Measurements from ENCODE around the gene TCF4.

TCF4 gene

GRCh38 chr18:55300421-55300935 lies 287.5 kb downstream of the TCF4 start:
- Histone ChIP-seq H3K9ac (ENCODE audit: low read length) (no peak overlapping the region), H3K9me3 (ENCODE audit: insufficient read depth, low read depth, low read length) (no peaks in the 10 kb centered on the region), H2BK12ac (ENCODE audit: low read length) (no peak overlapping the region), H2BK5ac (ENCODE audit: low read depth, low read length, poor library complexity) (no peak overlapping the region), H3K18ac (ENCODE audit: low read length) (no peak overlapping the region), H2AK5ac (ENCODE audit: low read length) (no peak overlapping the region), H3K79me2 (ENCODE audit: control insufficient read depth, insufficient read depth, low read length, poor library complexity) (no peaks in the 10 kb centered on the region), H3K27me3 (ENCODE audit: insufficient read depth, low read length) (no peaks in the 10 kb centered on the region), H3K79me1 (ENCODE audit: low read length) (no peaks in the 10 kb centered on the region), H3K4ac (ENCODE audit: low read depth, low read length) (no peak overlapping the region), H2AFZ (ENCODE audit: insufficient read depth, low read length, poor library complexity) (no peak overlapping the region), H3K4me3 (ENCODE audit: low read depth, low read length) (no peak overlapping the region), H3K14ac (ENCODE audit: low read length) (no peak overlapping the region), H3K23ac (ENCODE audit: low read length) (no peak overlapping the region), H4K12ac (ENCODE audit: low read depth, low read length) (no peak overlapping the region), H2BK120ac (ENCODE audit: insufficient read depth, low read length, poor library complexity) (no peak overlapping the region), H4K91ac (ENCODE audit: low read depth, low read length) (no peak overlapping the region), H3K4me1 (ENCODE audit: control insufficient read depth in 1 of 2, insufficient read depth in 2 of 2, low read length in 2 of 2) (peaks cover 0 to 2% of the 10 kb centered on the region in 2 experiments), H3K4me2 (ENCODE audit: low read length) (no peak overlapping the region), H4K8ac (ENCODE audit: low read depth, low read length) (no peak overlapping the region), H3K27ac (ENCODE audit: low read depth, low read length) (no peak overlapping the region), H3K36me3 (ENCODE audit: control insufficient read depth in 1 of 2, insufficient read depth in 2 of 2, low read length in 2 of 2) (no peaks in the 10 kb centered on the region)
- no peak for DNase-seq
- WGBS (ENCODE audit: extremely low coverage, insufficient coverage, insufficient read length), result no CpG with 5 or more reads among the region's 11 CpGs

GRCh38 chr18:55296778-55297177 lies 291.2 kb downstream of the TCF4 start:
- no peak overlapping the region for H2BK5ac ChIP-seq (ENCODE audit: low read depth, low read length, poor library complexity)
- H4K91ac ChIP-seq (ENCODE audit: low read depth, low read length), result no peak overlapping the region
- no peak overlapping the region for H3K4ac ChIP-seq (ENCODE audit: low read depth, low read length)
- H3K14ac ChIP-seq (ENCODE audit: low read length), result no peak overlapping the region
- no peak overlapping the region for H2BK120ac ChIP-seq (ENCODE audit: insufficient read depth, low read length, poor library complexity)
- H2BK12ac ChIP-seq (ENCODE audit: low read length), result no peak overlapping the region
- H3K27ac ChIP-seq (ENCODE audit: low read depth, low read length), result no peak overlapping the region
- no peak overlapping the region for H3K9ac ChIP-seq (ENCODE audit: low read length)
- H2AK5ac ChIP-seq (ENCODE audit: low read length), result no peak overlapping the region
- H4K12ac ChIP-seq (ENCODE audit: low read depth, low read length), result no peak overlapping the region
- DNase-seq, result no peak
- no peak overlapping the region for H3K4me3 ChIP-seq (ENCODE audit: low read depth, low read length)
- no peaks in the 10 kb centered on the region for H3K4me1 ChIP-seq (ENCODE audit: control insufficient read depth in 1 of 2, insufficient read depth in 2 of 2, low read length in 2 of 2)
- WGBS (ENCODE audit: extremely low coverage, insufficient coverage, insufficient read length), result no CpG with 5 or more reads among the region's 3 CpGs
- no peaks in the 10 kb centered on the region for H3K36me3 ChIP-seq (ENCODE audit: control insufficient read depth in 1 of 2, insufficient read depth in 2 of 2, low read length in 2 of 2)
- H4K8ac ChIP-seq (ENCODE audit: low read depth, low read length), result no peak overlapping the region
- no peak overlapping the region for H3K4me2 ChIP-seq (ENCODE audit: low read length)
- H3K23ac ChIP-seq (ENCODE audit: low read length), result no peak overlapping the region
- H3K9me3 ChIP-seq (ENCODE audit: insufficient read depth, low read depth, low read length), result no peaks in the 10 kb centered on the region
- no peak overlapping the region for H2AFZ ChIP-seq (ENCODE audit: insufficient read depth, low read length, poor library complexity)
- no peak overlapping the region for H3K18ac ChIP-seq (ENCODE audit: low read length)
- no peaks in the 10 kb centered on the region for H3K27me3 ChIP-seq (ENCODE audit: insufficient read depth, low read length)
- H3K79me1 ChIP-seq (ENCODE audit: low read length), result no peaks in the 10 kb centered on the region
- H3K79me2 ChIP-seq (ENCODE audit: control insufficient read depth, insufficient read depth, low read length, poor library complexity), result no peaks in the 10 kb centered on the region

GRCh38 chr18:55296115-55296514 lies 291.9 kb downstream of the TCF4 start:
- no peak overlapping the region for H3K4me2 ChIP-seq (ENCODE audit: low read length)
- no peak overlapping the region for H3K4me3 ChIP-seq (ENCODE audit: low read depth, low read length)
- no peak overlapping the region for H3K27ac ChIP-seq (ENCODE audit: low read depth, low read length)
- no peaks in the 10 kb centered on the region for H3K9me3 ChIP-seq (ENCODE audit: insufficient read depth, low read depth, low read length)
- H3K27me3 ChIP-seq (ENCODE audit: insufficient read depth, low read length), result no peaks in the 10 kb centered on the region
- no peaks in the 10 kb centered on the region for H3K79me2 ChIP-seq (ENCODE audit: control insufficient read depth, insufficient read depth, low read length, poor library complexity)
- no peak overlapping the region for H3K14ac ChIP-seq (ENCODE audit: low read length)
- H2AFZ ChIP-seq (ENCODE audit: insufficient read depth, low read length, poor library complexity), result no peak overlapping the region
- DNase-seq, result no peak
- no peak overlapping the region for H2BK5ac ChIP-seq (ENCODE audit: low read depth, low read length, poor library complexity)
- H3K9ac ChIP-seq (ENCODE audit: low read length), result no peak overlapping the region
- no peak overlapping the region for H2BK120ac ChIP-seq (ENCODE audit: insufficient read depth, low read length, poor library complexity)
- no peak overlapping the region for H3K18ac ChIP-seq (ENCODE audit: low read length)
- H3K23ac ChIP-seq (ENCODE audit: low read length), result no peak overlapping the region
- H4K12ac ChIP-seq (ENCODE audit: low read depth, low read length), result no peak overlapping the region
- H3K36me3 ChIP-seq (ENCODE audit: control insufficient read depth in 1 of 2, insufficient read depth in 2 of 2, low read length in 2 of 2), result no peaks in the 10 kb centered on the region
- no peaks in the 10 kb centered on the region for H3K79me1 ChIP-seq (ENCODE audit: low read length)
- H2BK12ac ChIP-seq (ENCODE audit: low read length), result no peak overlapping the region
- H2AK5ac ChIP-seq (ENCODE audit: low read length), result no peak overlapping the region
- no peaks in the 10 kb centered on the region for H3K4me1 ChIP-seq (ENCODE audit: control insufficient read depth in 1 of 2, insufficient read depth in 2 of 2, low read length in 2 of 2)
- H4K91ac ChIP-seq (ENCODE audit: low read depth, low read length), result no peak overlapping the region
- no peak overlapping the region for H4K8ac ChIP-seq (ENCODE audit: low read depth, low read length)
- no peak overlapping the region for H3K4ac ChIP-seq (ENCODE audit: low read depth, low read length)
- no CpG with 5 or more reads among the region's 2 CpGs for WGBS (ENCODE audit: extremely low coverage, insufficient coverage, insufficient read length)

GRCh38 chr18:55290898-55291297 lies 297.1 kb downstream of the TCF4 start:
- Histone ChIP-seq H3K4me1 (ENCODE audit: control insufficient read depth in 1 of 2, insufficient read depth in 2 of 2, low read length in 2 of 2) (peaks cover 2 to 3% of the 10 kb centered on the region in 2 experiments), H3K79me1 (ENCODE audit: low read length) (no peaks in the 10 kb centered on the region), H4K91ac (ENCODE audit: low read depth, low read length) (no peak overlapping the region), H3K9me3 (ENCODE audit: insufficient read depth, low read depth, low read length) (no peaks in the 10 kb centered on the region), H3K9ac (ENCODE audit: low read length) (no peak overlapping the region), H3K27me3 (ENCODE audit: insufficient read depth, low read length) (no peaks in the 10 kb centered on the region), H3K4me3 (ENCODE audit: low read depth, low read length) (no peak overlapping the region), H4K12ac (ENCODE audit: low read depth, low read length) (no peak overlapping the region), H3K36me3 (ENCODE audit: control insufficient read depth in 1 of 2, insufficient read depth in 2 of 2, low read length in 2 of 2) (no peaks in the 10 kb centered on the region), H4K8ac (ENCODE audit: low read depth, low read length) (no peak overlapping the region), H3K23ac (ENCODE audit: low read length) (no peak overlapping the region), H2AK5ac (ENCODE audit: low read length) (no peak overlapping the region), H2BK120ac (ENCODE audit: insufficient read depth, low read length, poor library complexity) (no peak overlapping the region), H3K27ac (ENCODE audit: low read depth, low read length) (no peak overlapping the region), H2AFZ (ENCODE audit: insufficient read depth, low read length, poor library complexity) (no peak overlapping the region), H2BK5ac (ENCODE audit: low read depth, low read length, poor library complexity) (no peak overlapping the region), H3K4me2 (ENCODE audit: low read length) (no peak overlapping the region), H2BK12ac (ENCODE audit: low read length) (no peak overlapping the region), H3K18ac (ENCODE audit: low read length) (no peak overlapping the region), H3K79me2 (ENCODE audit: control insufficient read depth, insufficient read depth, low read length, poor library complexity) (no peaks in the 10 kb centered on the region), H3K4ac (ENCODE audit: low read depth, low read length) (no peak overlapping the region), H3K14ac (ENCODE audit: low read length) (no peak overlapping the region)
- DNase-seq, result no peak
- no CpG with 5 or more reads among the region's 2 CpGs for WGBS (ENCODE audit: extremely low coverage, insufficient coverage, insufficient read length)

Measured in trophoblast cell (in vitro differentiated cells and primary cell).